GM12864 (cell line): Measurements from ENCODE around the gene RMND1.

Experiments used
- DNase-seq: peaks from one replicate; pipeline ENCODE4 v3.0.0-alpha.2; 2011; ENCODE audit warnings: low read depth
- H3K4me3 ChIP-seq: 2 replicates; pipeline ENCODE4 v1.5.1; 2011; ENCODE audit warnings: mild to moderate bottlenecking, low read depth, low read length, control low read depth
- TF ChIP-seq, protein P1 (sequence below): IDR thresholded peaks from 2 replicates; pipeline ENCODE4 v1.5.1; 2011; ENCODE audit warnings: low read depth, mild to moderate bottlenecking, moderate library complexity, low read length, control low read depth, inconsistent platforms; ENCODE audit errors: missing control alignments

The RMND1 gene

GRCh38 chr6:151436300-151436699 lies 15.6 kb downstream of the RMND1 start:
- no peak overlapping the region for H3K4me3 ChIP-seq
- TF ChIP-seq, protein P1, sequence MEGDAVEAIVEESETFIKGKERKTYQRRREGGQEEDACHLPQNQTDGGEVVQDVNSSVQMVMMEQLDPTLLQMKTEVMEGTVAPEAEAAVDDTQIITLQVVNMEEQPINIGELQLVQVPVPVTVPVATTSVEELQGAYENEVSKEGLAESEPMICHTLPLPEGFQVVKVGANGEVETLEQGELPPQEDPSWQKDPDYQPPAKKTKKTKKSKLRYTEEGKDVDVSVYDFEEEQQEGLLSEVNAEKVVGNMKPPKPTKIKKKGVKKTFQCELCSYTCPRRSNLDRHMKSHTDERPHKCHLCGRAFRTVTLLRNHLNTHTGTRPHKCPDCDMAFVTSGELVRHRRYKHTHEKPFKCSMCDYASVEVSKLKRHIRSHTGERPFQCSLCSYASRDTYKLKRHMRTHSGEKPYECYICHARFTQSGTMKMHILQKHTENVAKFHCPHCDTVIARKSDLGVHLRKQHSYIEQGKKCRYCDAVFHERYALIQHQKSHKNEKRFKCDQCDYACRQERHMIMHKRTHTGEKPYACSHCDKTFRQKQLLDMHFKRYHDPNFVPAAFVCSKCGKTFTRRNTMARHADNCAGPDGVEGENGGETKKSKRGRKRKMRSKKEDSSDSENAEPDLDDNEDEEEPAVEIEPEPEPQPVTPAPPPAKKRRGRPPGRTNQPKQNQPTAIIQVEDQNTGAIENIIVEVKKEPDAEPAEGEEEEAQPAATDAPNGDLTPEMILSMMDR: no peak
- DNase-seq: no peak

GRCh38 chr6:151434369-151434768 lies 17.6 kb downstream of the RMND1 start:
- TF ChIP-seq, protein P1: no peak
- no peak for DNase-seq

GRCh38 chr6:151432651-151433050 lies 19.3 kb downstream of the RMND1 start:
- no peak for DNase-seq
- H3K4me3 ChIP-seq: no peak overlapping the region
- TF ChIP-seq, protein P1: no peak

More at GRCh38 chr6:151434369-151434768, 17.6 kb downstream of the RMND1 start:
- no peak overlapping the region for H3K4me3 ChIP-seq

DNA sequence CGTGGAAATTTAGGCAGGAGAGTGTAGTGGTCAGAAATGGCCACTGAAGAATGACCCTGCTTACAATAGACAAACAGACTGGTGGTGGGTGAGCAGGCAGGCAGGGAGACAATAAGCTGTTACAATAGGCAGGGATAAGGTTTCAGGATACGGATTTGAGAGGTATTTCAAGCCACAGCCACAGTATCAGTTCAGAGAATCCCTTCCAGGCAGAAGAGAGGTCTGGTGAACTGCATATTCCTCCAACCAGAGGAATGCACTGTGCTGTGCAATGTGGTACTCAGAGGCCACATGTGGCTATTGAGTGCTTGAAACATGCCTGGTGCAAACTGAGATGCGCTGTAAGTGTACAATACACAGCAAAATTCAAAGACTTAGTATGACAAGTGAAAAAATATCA lies 20.6 kb downstream of the RMND1 start:
- no peak overlapping the region for H3K4me3 ChIP-seq
- no peak for DNase-seq
- TF ChIP-seq, protein P1: no peak

- no peak overlapping the region for H3K4me3 ChIP-seq
- no peak for DNase-seq
- TF ChIP-seq, protein P1: no peak
Observed at GRCh38 chr6:151430886-151431285, 21.0 kb downstream of the RMND1 start.

- no peak overlapping the region for H3K4me3 ChIP-seq
- DNase-seq: no peak
- TF ChIP-seq, protein P1: no peak
Observed at GRCh38 chr6:151428093-151428735, 23.7 kb downstream of the RMND1 start.

DNA sequence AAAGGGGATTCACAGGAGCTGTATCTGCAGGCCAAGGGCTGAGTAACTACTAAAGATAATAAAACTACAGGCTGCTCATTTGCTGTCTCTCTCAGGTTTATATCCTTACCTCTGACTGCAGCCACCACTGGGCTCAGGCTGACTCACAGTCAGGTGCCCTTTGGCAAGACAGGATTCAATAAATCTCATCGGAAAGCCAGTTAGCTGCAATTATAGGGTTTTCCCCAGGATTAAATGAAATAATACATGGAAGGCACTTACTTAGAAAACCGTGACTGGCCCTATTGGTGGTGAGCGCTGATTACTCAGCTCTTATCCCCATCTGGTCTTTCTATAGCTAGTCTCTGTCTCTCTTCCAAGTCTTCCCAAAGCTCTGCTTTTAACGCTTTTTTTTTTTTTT lies 26.4 kb downstream of the RMND1 start:
- DNase-seq: no peak
- TF ChIP-seq, protein P1: no peak
- H3K4me3 ChIP-seq: no peak overlapping the region
